AG09319 (cell line): ENCODE data around the gene LTA.
A peak's percentile ranks its signal among the peaks of the same experiment; 100 is the strongest.
"Not testable (repeated sequence)": the region's sequence is repeated elsewhere in the genome, so short reads cannot be mapped to it uniquely, and the experiment has no call there.

Experiments
- DNase-seq: peaks from one replicate; pipeline ENCODE4 v3.0.0-alpha.2; 2010; ENCODE audit warnings: low read depth; ENCODE audit errors: extremely low read depth
- CTCF ChIP-seq: IDR thresholded peaks from 2 replicates; pipeline ENCODE4 v1.5.1; 2011; ENCODE audit warnings: low read depth, mild to moderate bottlenecking, inconsistent platforms, low read length, moderate library complexity

The LTA gene

DNA sequence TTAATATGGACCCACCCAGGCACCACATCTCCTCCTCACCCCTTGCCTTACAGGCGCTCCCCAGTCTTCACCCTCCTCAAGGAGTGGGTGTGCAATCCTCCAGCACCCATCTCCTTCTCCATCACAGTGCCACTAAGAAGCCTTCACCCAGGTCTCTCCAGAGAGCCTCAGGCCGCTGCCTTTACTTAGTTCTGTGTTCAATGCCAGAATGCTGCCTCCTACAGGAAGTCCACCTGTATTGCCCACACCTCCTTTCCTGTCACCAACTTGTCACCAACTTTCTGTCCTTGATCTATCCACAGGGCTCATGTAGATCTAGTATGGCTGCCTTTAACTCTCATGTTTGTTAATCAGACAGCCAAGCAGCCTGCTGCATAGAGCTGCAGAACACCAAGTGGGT lies 13.4 kb downstream of the LTA start:
- TF ChIP-seq CTCF = peak; percentile 11
- no peak for DNase-seq

- no peak for TF ChIP-seq CTCF
Observed at GRCh38 chr6:31586008-31586407, 13.9 kb downstream of the LTA start, which contains the start of gene LST1. LST1 (plus strand) TSS chr6:31586277; CDS start chr6:31587300, 1,023 bp downstream.

GRCh38 chr6:31586599-31587281 lies 14.7 kb downstream of the LTA start:
- no peak for DNase-seq
- no peak for TF ChIP-seq CTCF

More at GRCh38 chr6:31586008-31586407, 13.9 kb downstream of the LTA start, which contains the start of gene LST1:
- DNase-seq = no peak

- no peak for DNase-seq
- TF ChIP-seq CTCF = no peak
Observed at GRCh38 chr6:31587791-31588777, 16.0 kb downstream of the LTA start.

DNA sequence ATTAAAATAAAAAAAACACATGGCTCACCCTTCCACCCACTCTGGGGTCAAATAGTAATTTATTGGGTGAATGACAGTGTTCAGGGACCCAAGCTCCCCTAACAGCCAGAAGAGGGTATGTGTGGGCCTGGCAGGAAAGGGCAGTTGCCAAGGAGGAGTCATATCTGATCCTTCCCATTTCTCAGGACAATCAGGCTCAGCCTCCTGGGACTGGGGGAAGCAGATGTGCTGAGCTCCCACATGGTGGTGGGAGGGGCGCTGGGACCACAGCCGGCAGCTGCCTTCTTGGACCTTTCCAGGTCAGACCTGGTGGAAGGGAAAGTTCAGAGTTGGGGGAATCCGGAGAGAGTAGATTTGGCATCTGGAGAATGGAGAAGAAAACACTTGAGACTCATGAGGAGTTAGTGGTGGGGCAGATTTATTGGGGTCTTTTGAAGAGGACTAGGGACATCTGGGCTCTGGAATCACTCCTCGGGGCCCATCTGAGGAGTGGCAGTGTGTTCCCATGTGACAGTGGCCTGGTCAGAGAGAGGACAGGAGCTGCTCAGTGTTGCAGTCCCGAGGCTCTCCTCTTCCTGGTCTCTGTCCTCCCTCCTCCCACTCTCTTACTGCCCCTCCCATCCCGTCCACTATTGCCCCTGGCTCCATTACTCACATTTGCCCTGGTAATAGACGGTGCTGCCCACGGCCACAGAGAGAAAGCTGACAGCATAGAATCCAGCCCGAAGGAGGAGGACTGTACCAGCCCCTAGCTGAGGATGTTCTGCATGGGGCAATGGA lies 17.0 kb downstream of the LTA start:
- DNase-seq = no peak
- no peak for TF ChIP-seq CTCF

- DNase-seq = not testable (repeated sequence)
Observed at GRCh38 chr6:31590691-31591090, 18.6 kb downstream of the LTA start.

- no peak for DNase-seq
- TF ChIP-seq CTCF = no peak
Observed at GRCh38 chr6:31592396-31592771, 20.3 kb downstream of the LTA start.
